GM18508 (cell line): ENCODE results near the gene GLYR1.
A peak's percentile ranks its signal among the peaks of the same experiment; 100 is the strongest.

Source experiments
- ATAC-seq: cut with Tn5 transposase; IDR thresholded peaks from one replicate; pipeline ENCODE4 v1.9.1; 2021; ENCODE audit warnings: moderate number of reproducible peaks; ENCODE audit not compliant: insufficient read depth, unreplicated experiment

The GLYR1 gene

GRCh38 chr16:4769306-4769638 lies 77.8 kb downstream of the GLYR1 start:
- ATAC-seq = no peak

- ATAC-seq = peak; percentile 37
Observed at GRCh38 chr16:4768549-4769305, 78.4 kb downstream of the GLYR1 start.

- no peak for ATAC-seq
Observed at GRCh38 chr16:4767872-4768548, 79.1 kb downstream of the GLYR1 start.

- ATAC-seq = peak; percentile 60
Observed at GRCh38 chr16:4766875-4767628, 80.0 kb downstream of the GLYR1 start, which contains the start of gene ZNF500. Gene ZNF500, minus strand, starts transcription at chr16:4767162. Its CDS starts 1,184 bp downstream, at chr16:4765978.

GRCh38 chr16:4765511-4766474 lies 81.3 kb downstream of the GLYR1 start:
- ATAC-seq = no peak

- ATAC-seq = no peak
Observed at GRCh38 chr16:4763791-4764190, 83.3 kb downstream of the GLYR1 start.

- ATAC-seq = no peak
Observed at GRCh38 chr16:4762205-4762604, 84.9 kb downstream of the GLYR1 start.

GRCh38 chr16:4760221-4760910 lies 86.7 kb downstream of the GLYR1 start:
- ATAC-seq = no peak

GRCh38 chr16:4755687-4756086 lies 91.4 kb downstream of the GLYR1 start:
- ATAC-seq = no peak

GRCh38 chr16:4754865-4755264 lies 92.2 kb downstream of the GLYR1 start:
- no peak for ATAC-seq

- ATAC-seq = no peak
Observed at GRCh38 chr16:4753227-4753626, 93.9 kb downstream of the GLYR1 start.
